Natural killer cell (primary cell): Measurements from ENCODE around the gene CR1. TPM values are rescaled to one million over a fixed set of nuclear protein-coding genes. Genes with fewer than 3 reads are reported as not detected.

Experiments used
- ATAC-seq, 3 donors: fragments of 150-1000 bp in 2 of 3; fragments of 200-7000 bp in 1 of 3; cut with Tn5 transposase; 1 replicate in 1 of 3; 2 replicates in 2 of 3; pipeline ENCODE4 v1.10.0; 2021; ENCODE audit warnings: mild to moderate bottlenecking in 2 of 3, moderate library complexity in 2 of 3
- DNase-seq, 2 donors: peaks; one replicate each; pipeline versions ENCODE4 v3.0.0 to v3.0.0-alpha.2; 2013 to 2021; ENCODE audit warnings: mixed read lengths in 1 of 2
- H3K27ac ChIP-seq: one replicate; pipeline ENCODE4 v1.5.1; 2013; ENCODE audit warnings: mild to moderate bottlenecking, low read length
- H3K27me3 ChIP-seq: one replicate; pipeline ENCODE4 v1.6.1; 2013; ENCODE audit warnings: low read length; ENCODE audit not compliant: control insufficient read depth, insufficient read depth
- H3K36me3 ChIP-seq: one replicate; pipeline ENCODE4 v1.6.1; 2013; ENCODE audit warnings: low read length; ENCODE audit not compliant: control insufficient read depth, insufficient read depth
- H3K4me1 ChIP-seq: one replicate; pipeline ENCODE4 v1.6.1; 2013; ENCODE audit warnings: low read length; ENCODE audit not compliant: control insufficient read depth, insufficient read depth
- H3K4me3 ChIP-seq: one replicate; pipeline ENCODE4 v1.5.1; 2013; ENCODE audit warnings: low read length
- H3K9me3 ChIP-seq: one replicate; pipeline ENCODE4 v1.6.1; 2013; ENCODE audit warnings: low read length; ENCODE audit not compliant: control insufficient read depth, insufficient read depth
- H3K27ac Mint-ChIP-seq, 2 donors: one replicate each; pipeline ENCODE4 v1.8.0; 2022; ENCODE audit warnings: mild to moderate bottlenecking in 2 of 2, mixed read lengths in 2 of 2, moderate library complexity in 1 of 2
- H3K27me3 Mint-ChIP-seq, 2 donors: one replicate each; pipeline ENCODE4 v1.8.0; 2022; ENCODE audit warnings: low read depth in 2 of 2, mixed read lengths in 2 of 2
- H3K36me3 Mint-ChIP-seq: one replicate; pipeline ENCODE4 v1.8.0; 2022; ENCODE audit warnings: mixed read lengths
- H3K4me1 Mint-ChIP-seq, 2 donors: one replicate each; pipeline ENCODE4 v1.8.0; 2022; ENCODE audit warnings: mixed read lengths in 2 of 2
- H3K4me3 Mint-ChIP-seq: one replicate; pipeline ENCODE4 v1.8.0; 2022; ENCODE audit warnings: mild to moderate bottlenecking, moderate library complexity, mixed read lengths
- H3K9me3 Mint-ChIP-seq, 2 donors: one replicate each; pipeline ENCODE4 v1.8.0; 2022; ENCODE audit warnings: mixed read lengths in 2 of 2
- CTCF ChIP-seq: fragments of 200-600 bp; IDR thresholded peaks from one replicate; pipeline ENCODE4 v1.8.0; 2022; ENCODE audit warnings: antibody characterized with exemption
- WGBS: methylation state at CpG from one replicate; pipeline ENCODE4 v1.1.7; 2013; ENCODE audit warnings: missing lambda C conversion rate; ENCODE audit not compliant: insufficient coverage; 5-methylcytosine and 5-hydroxymethylcytosine counted together
- intact Hi-C: fragments of 100-400 bp; cut with micrococcal nuclease; formaldehyde crosslinking; loops from one replicate; pipeline ENCODE4 v1.14.2; 2022
- total RNA-seq, 4 donors: library from RNA; stranded (reverse); fragments of 120-200 nt in 1 of 4; gene quantifications; one replicate each; pipeline versions ENCODE4 v1.2.3 to v1.2.4, GENCODE V29; 2013 to 2022

CR1 gene
- total RNA-seq, 3 donors from 2014 or later (not counting 1 experiment from before 2014, with no cell fraction given), result 1.5 to 39.4 (median 2.6) TPM

GRCh38 chr1:207500306-207500705 lies 4.3 kb downstream of the CR1 start:
- no peaks in the 10 kb centered on the region for H3K36me3 Mint-ChIP-seq

GRCh38 chr1:207501071-207501470 lies 5.1 kb downstream of the CR1 start:
- Histone ChIP-seq H3K4me3 (no peak overlapping the region), H3K27me3 (peaks cover 31% of the 10 kb centered on the region), H3K36me3 (no peaks in the 10 kb centered on the region), H3K9me3 (no peaks in the 10 kb centered on the region), H3K4me1 (peaks cover 5% of the 10 kb centered on the region), H3K27ac (no peak overlapping the region)
- no peak for TF ChIP-seq CTCF
- ATAC-seq (no peak), DNase-seq (no peak)
- Mint-ChIP-seq H3K36me3 (no peaks in the 10 kb centered on the region), H3K27ac (no peak overlapping the region), H3K27me3 (peaks cover 37 to 53% of the 10 kb centered on the region in 2 donors), H3K4me1 (peaks cover 0 to under 1% of the 10 kb centered on the region in 2 donors), H3K9me3 (no peaks in the 10 kb centered on the region), H3K4me3 (no peak overlapping the region)
- intact Hi-C loops, result no loop called here
- 78% methylated on average over 3 of the region's 5 CpGs for WGBS

More at GRCh38 chr1:207500306-207500705, 4.3 kb downstream of the CR1 start:
- WGBS, result no CpG with 5 or more reads among the region's 3 CpGs
- H3K27me3 ChIP-seq, result peaks cover 31% of the 10 kb centered on the region
- Mint-ChIP-seq H3K9me3 (no peaks in the 10 kb centered on the region), H3K27me3 (peaks cover 42 to 57% of the 10 kb centered on the region in 2 donors), H3K27ac (no peak overlapping the region), H3K4me1 (peaks cover 0 to 9% of the 10 kb centered on the region in 2 donors), H3K4me3 (no peak overlapping the region)
- no peak for TF ChIP-seq CTCF
- DNase-seq (no peak), ATAC-seq (no peak)
- no peak overlapping the region for H3K27ac ChIP-seq
- no peaks in the 10 kb centered on the region for H3K36me3 ChIP-seq
- no peak overlapping the region for H3K4me3 ChIP-seq
- H3K4me1 ChIP-seq, result peaks cover 11% of the 10 kb centered on the region
- H3K9me3 ChIP-seq, result no peaks in the 10 kb centered on the region
- intact Hi-C loops, result no loop called here

- no peak for TF ChIP-seq CTCF
- intact Hi-C loops, result no loop called here
- no peak for DNase-seq
- H3K9me3 Mint-ChIP-seq, result no peaks in the 10 kb centered on the region
- no peak for ATAC-seq
- H3K4me1 ChIP-seq, result no peaks in the 10 kb centered on the region
- no peak overlapping the region for H3K27ac ChIP-seq
- H3K27ac Mint-ChIP-seq, result no peak overlapping the region
- H3K9me3 ChIP-seq, result no peaks in the 10 kb centered on the region
- H3K27me3 ChIP-seq, result peaks cover 23% of the 10 kb centered on the region
- no peaks in the 10 kb centered on the region for H3K36me3 ChIP-seq
- H3K4me3 Mint-ChIP-seq, result no peak overlapping the region
- H3K4me1 Mint-ChIP-seq, result no peaks in the 10 kb centered on the region
- WGBS, result 78% methylated on average over 5 of the region's 7 CpGs
- peaks cover 39 to 53% of the 10 kb centered on the region in 2 donors for H3K27me3 Mint-ChIP-seq
- no peak overlapping the region for H3K4me3 ChIP-seq
- H3K36me3 Mint-ChIP-seq, result no peaks in the 10 kb centered on the region
Measured at GRCh38 chr1:207502726-207503125, 6.8 kb downstream of the CR1 start.

- peaks cover 31 to 48% of the 10 kb centered on the region in 2 donors for H3K27me3 Mint-ChIP-seq
- ATAC-seq (no peak), DNase-seq (no peak)
- H3K27ac Mint-ChIP-seq, result no peak overlapping the region
- no peaks in the 10 kb centered on the region for H3K36me3 ChIP-seq
- intact Hi-C loops, result no loop called here
- no peak overlapping the region for H3K4me3 Mint-ChIP-seq
- H3K4me1 ChIP-seq, result no peaks in the 10 kb centered on the region
- no peaks in the 10 kb centered on the region for H3K4me1 Mint-ChIP-seq
- WGBS, result 88% methylated on average over 3 of the region's 3 CpGs
- no peak overlapping the region for H3K4me3 ChIP-seq
- H3K9me3 Mint-ChIP-seq, result no peaks in the 10 kb centered on the region
- H3K27me3 ChIP-seq, result peaks cover 17% of the 10 kb centered on the region
- TF ChIP-seq CTCF, result no peak
- H3K9me3 ChIP-seq, result no peaks in the 10 kb centered on the region
- no peak overlapping the region for H3K27ac ChIP-seq
- H3K36me3 Mint-ChIP-seq, result no peaks in the 10 kb centered on the region
Measured at GRCh38 chr1:207503950-207504349, 8.0 kb downstream of the CR1 start.
